HG03159 (cell line): ENCODE measurements around the gene ATP4A.
A peak's percentile ranks its signal among the peaks of the same experiment; 100 is the strongest.

Experiments used
- ATAC-seq: cut with Tn5 transposase; IDR thresholded peaks from one replicate; pipeline ENCODE4 v1.9.1; 2021; ENCODE audit warnings: mild to moderate bottlenecking, moderate library complexity; ENCODE audit not compliant: unreplicated experiment

Gene ATP4A

DNA sequence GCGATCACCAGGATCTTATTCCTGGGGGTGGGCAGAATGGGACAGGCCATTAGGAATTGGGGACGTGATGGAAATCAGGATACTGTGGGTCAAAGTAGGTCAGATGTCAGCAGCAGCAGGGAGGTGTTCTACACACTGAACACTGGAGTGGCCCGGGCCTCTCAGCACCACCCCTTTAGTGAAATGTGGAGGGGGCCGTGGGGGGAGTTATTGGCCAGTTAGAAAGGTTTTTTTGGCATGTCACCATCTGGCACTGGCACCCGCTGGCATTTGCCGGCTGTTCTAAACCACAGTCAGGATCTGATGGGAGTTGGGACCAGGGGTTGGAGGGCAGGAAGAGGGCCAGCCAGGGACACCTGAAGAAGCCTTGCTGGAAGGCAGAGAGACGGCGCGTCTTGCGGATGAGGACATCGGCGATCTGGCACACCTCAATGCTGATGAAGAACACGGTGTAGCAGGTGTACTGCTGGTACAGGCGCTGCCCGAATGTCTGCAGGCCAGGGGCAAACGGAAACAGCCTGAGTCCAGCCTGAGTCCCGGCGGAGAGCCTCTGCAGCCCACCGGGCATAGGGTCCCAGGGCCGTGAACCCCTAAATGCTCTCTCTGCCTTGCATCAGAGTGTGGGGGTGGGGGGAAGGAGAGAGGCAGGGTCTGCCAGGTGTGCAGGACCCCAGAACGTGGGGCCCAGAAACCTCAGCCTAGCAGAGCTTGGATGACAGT is 12.2 kb downstream of the ATP4A start:
- no peak for ATAC-seq

DNA sequence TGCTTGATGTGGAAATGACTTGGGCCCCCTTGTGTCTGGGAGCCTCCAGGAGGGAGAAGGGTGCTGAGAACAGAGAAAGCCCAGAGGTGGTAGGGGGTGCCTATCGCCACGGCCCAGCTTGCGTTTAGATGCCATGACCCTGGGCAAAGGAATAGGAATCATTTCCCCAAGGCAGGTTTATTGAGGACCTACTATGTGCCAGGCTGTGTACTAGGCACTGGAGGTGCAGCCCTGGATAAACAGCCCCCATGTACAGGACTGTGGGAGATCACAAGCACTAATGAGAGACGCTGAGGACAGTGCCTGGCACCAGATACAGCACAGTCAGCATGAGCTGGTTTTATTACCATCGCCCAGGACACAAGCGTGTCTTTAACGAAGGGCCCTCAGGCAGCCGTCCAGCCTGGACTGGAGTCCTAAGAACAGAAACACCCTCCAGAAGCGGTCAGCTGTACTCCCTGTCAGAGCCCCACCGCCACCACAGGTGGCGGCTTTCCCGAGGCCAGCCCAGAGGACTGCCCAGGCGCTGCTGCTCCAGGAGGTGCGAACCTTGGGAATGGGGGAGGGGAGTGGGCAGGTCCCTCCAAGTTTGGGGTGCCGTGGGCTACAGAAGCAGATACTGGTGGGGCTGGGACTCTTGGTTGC is 13.5 kb downstream of the ATP4A start:
- ATAC-seq: no peak

DNA sequence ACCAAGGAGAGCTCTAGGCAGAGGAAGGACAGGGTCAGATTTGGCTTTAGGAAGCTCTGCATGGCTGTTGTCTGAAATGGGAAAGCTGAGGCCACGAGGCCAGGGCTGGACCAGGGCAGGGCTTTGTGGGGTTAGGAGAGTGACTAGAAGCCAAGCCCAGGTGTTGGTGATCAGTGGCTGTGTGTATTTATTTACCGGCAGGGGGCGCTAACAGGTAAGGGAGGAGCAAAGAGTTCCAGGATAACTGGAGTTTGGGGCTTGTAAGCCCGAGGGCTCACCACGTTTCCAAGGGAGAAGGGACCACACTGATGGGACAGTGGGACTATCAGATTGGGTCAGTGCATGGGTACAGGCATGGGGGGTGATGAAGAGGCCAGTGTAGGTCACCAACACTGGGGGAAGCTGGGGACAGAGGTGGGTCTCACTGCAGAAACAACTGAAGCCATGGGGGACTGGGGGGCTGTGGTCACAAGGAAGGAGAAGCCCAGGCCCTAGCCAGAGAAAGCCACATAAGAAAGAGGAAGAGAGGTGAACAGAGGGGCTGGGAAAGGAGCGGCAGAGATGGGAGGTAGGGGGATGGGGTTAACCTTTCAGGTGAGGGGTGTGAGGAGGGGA is 14.2 kb downstream of the ATP4A start:
- ATAC-seq: no peak

DNA sequence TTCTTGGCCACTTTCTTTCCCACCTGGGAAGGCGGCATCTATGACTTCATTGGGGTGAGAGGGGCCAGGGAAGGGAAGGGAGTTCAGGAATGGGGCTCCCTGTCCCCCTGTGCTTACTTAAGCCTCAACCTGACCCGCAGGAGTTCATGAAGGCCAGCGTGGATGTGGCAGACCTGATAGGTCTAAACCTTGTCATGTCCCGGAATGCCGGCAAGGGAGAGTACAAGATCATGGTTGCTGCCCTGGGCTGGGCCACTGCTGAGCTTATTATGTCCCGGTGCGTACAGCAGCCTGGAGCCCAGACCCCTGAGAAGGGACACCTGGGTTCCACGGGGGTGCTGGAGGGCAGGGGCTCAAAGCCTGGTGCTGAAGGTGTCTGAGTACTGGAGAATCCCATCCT is 16.9 kb downstream of the ATP4A start:
- ATAC-seq: no peak

DNA sequence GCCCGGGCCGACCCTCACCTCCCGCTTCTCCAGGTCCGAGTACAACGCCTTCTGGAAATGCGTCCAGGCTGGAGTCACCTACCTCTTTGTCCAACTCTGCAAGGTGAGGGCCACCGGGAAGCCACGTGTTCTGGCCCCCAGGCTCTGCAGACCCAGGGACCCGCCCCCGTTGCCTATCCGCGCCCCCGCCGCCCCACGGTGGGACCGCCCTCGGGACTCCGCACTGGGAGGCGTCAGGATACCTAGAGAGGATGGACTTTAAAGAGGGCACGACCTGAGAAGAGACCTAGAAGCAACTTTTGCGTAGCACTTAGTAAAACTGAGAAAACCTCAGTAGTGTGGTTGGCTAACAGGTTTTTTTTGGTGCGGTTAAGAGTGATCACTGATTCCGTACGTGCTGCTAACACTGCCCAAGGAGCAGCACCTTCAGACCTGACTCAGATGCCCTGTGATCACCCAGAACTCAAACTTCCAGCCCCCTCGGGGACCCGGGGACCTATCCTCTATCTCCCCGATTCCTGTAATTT is 17.5 kb downstream of the ATP4A start:
- ATAC-seq: peak; percentile 36

DNA sequence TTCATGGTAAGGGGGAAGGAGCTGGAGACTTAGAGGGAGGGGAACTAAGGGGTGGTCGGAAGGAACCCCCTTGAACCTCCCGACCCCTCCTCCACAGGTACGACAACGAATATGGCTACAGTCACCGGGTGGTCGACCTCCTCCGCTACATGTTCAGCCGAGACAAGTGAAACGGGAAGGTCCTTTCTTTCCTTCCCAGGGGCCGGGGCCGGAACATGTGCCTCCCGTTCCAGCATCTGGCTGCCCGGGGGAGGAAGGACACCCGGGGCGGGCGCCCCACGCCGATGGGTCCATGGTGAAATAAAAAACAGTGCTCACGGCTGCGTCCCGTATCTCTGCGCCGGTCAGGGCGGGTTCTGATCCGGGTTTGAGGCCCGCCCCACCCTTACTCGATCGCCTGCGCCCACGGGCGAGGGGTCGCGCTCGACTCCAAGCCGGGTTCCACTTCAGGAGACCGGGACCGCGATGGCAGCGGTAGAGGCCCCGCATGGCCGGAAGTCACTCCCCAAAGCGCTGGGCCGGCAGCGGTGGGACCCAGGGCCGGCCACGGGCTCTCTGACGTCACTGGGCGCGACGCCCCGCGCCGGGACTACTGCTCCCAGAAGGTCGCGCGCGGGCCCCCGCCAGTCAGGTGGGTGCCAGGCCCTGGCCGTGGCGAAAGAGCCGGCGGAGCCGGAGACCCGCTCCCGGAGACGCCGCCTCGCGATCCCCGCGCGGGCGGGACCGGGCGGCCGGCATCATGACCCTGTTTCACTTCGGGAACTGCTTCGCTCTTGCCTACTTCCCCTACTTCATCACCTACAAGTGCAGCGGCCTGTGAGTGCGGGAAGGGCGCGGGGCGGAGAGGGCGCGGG is 18.2 kb downstream of the ATP4A start, which contains the start of gene TMEM147:
TMEM147 (plus strand) TSS at position 626 of the 854 bp plus-strand sequence; CDS start at position 740, 114 bp downstream.
- peak; percentile 81 for ATAC-seq

DNA sequence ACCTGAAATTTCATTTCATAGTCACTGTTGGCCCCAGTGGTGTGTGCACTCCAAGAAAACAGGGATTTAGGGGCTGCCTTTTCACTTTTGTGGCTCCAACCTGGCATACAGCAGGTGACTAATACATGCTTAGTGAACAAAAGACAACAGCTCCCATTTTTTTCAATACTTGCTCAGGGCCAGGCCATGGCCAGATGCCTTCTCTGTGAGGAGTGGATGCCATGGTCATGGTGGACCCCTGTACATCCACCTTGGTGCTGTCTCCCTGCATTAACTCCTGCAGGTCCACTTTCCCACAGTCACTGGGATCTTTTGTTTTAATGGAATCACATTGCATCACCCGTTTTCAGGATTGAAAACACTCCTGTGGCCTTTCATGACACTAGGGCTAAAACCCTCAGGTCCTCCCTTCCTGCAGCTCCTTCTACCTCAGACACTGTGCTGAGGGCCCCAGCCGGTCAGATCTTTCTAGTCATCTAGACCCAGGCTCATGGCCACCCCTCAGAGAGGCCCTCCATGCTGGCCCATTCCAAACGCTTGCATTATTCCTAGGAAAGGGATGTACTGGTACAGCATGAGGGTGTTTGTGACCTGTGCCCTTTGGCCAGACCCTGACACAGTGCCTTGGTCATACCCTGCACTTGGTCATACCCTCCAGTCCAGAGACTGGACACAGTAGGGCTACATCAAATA is 19.2 kb downstream of the ATP4A start:
- no peak for ATAC-seq

DNA sequence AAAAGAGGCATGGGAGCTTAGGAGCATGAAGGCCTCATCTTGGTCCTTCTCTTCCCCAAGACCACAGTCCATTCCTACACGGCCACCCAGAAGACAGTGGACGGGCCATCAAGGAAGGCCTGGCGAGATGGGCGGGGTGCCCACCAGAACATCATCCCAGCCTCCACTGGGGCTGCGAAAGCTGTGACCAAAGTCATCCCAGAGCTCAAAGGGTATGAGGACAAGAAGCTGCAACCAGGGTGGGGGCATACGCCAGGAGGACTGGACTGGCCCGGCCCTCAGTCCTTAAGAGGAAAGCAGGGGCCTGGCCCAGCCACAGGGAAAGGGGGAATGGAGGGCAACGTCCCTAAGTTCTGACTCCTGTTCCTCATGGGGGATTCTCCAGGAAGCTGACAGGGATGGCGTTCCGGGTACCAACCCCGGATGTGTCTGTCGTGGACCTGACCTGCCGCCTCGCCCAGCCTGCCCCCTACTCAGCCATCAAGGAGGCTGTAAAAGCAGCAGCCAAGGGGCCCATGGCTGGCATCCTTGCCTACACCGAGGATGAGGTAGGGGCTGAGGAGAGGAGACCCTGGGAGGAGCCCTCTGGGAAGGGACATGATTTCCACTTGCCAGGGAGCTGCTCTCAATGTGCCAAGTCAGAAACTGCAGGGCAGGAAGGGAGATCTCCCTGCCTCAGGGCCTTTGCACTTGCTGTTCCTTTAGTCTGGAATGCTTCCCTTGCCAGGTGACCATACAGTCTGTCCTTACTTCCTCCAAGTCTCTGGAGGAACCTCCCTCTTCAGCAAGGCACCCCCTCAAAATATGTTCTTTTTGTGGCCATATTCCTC is 20.0 kb downstream of the ATP4A start:
- ATAC-seq: no peak

DNA sequence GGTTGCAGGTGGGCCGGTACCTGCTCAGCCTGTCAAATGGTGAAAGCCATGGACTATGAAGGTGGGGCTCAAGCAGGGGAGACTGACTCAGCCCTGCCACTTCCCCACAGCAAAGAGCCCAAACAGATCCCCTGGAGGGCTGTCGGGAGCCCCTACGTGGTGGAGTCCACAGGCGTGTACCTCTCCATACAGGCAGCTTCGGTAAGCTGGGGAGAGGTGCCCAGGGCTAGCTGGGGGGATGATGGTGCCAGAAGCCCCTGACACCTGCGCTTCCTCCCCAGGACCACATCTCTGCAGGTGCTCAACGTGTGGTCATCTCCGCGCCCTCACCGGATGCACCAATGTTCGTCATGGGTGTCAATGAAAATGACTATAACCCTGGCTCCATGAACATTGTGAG is 21.2 kb downstream of the ATP4A start:
- no peak for ATAC-seq

DNA sequence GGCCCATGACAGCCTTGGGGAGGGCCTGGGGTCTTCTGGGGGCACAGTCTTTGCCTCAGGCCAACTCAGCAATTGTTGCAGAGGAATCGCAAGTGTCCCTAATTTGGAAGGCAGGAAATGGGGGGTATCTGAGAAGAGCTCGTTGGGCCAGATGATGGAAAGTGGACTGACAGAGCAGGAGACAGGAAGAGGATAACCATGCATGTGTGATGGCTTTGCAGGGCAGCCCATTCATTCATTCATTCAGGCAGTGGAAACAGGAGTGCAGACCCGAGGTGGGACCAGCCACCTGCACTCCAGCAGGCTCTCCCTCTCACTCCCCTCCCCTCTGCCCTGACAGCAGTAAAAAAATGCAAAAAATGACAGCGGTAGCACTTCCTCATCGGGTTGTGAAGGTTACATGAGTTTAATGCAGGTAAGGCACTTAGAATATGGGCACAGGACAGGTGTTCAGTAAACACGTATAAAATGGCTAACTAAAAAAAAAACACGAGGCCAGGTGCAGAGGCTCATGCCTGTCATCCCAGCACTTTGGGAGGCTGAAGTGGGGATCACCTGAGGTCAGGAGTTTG is 23.0 kb downstream of the ATP4A start:
- ATAC-seq: no peak

DNA sequence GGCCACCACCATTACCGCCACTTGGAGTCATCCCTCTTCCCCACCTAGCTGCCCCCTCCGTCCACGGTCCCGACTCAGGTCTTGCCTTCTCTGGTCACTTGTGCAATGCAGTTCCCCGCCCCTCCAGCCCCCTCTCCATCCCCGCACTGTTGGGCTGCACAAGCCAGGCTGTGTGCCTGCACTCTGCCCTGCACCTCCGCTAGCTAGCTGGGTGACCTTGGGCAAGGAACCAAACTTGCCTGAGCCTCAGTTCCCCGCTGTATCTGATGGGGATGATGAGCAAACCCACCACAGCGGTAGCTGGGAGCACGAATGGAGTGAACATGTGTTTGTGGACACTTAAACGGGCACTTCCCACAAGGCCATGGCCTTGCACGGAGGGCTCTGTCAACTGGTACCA is 23.6 kb downstream of the ATP4A start:
- no peak for ATAC-seq

DNA sequence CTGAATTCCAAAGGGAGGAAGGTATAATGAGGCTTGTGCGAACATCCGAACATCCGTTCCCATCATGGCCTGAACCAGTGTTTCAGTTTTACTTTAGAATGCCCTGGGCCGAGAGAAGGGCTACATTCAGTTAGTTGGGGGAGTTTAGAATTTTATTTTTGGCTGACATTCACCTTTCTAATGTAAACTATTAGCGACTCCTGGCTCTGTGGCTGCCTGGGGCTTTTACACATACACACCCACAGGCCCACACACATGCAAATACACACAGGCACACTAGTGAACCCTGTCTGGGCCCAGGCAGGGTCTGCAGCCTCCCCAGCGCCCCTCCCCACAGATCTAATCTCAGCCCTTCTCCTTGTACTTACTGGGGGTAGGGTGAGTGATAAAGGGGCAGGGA is 24.1 kb downstream of the ATP4A start:
- no peak for ATAC-seq

DNA sequence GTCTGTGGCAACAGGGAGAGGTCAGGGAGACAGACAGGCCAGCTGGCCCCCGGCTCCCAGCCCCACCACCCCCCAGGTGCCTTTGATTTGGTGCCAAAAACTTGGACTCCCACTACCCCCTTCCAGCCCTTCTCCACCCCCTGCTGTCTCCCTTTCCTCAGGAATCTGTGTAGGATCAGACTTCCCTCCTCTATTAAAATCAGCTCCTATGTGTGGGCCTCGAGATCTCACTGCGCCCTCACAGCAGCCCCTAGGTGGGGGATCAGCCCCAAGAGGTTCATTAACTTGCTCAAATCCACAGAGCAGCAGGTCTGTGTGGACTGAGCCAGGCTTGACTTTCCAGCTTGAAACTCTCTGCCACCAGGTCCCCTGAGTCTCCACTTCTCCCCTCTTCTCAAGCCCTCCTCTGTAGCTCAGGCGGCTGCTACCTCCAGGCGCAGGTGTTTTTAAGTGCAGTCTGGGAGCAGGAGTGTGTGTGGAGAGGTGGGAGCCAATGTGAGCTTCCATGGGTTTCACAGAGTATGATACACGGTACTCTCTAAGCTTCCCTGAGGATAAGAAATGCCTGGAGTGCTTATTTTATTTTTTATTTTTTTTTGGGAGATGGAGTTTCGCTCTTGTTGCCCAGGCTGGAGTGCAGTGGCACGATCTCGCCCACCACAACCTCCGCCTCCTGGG is 28.5 kb downstream of the ATP4A start:
- no peak for ATAC-seq

DNA sequence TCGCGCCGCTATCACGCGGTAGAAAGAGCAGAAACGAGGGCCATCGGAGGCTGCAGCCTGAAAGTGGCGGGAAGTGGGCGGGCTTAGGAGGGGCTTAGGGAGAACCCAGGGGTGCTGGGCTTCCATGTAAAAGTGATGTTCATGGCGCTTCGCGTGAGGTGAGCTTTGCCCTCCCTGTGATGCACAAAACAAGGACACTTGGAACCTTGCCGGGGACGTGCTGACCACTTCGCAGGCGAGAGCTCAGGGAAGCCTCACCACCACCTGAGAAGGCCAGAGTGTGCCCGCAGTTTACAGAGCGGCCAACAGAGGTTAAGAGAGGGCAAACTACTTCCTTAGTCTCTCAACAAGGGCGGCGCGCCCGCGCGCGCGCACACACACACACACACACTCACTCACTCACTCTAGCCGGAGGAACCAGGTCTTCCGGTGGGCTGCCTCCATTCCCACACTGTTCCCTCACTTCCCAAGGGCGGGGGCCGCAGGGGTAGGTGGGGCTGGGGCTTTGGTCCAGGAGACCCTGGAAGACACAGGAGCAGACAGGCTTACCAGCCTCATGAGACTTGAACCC is 29.6 kb downstream of the ATP4A start:
- no peak for ATAC-seq

DNA sequence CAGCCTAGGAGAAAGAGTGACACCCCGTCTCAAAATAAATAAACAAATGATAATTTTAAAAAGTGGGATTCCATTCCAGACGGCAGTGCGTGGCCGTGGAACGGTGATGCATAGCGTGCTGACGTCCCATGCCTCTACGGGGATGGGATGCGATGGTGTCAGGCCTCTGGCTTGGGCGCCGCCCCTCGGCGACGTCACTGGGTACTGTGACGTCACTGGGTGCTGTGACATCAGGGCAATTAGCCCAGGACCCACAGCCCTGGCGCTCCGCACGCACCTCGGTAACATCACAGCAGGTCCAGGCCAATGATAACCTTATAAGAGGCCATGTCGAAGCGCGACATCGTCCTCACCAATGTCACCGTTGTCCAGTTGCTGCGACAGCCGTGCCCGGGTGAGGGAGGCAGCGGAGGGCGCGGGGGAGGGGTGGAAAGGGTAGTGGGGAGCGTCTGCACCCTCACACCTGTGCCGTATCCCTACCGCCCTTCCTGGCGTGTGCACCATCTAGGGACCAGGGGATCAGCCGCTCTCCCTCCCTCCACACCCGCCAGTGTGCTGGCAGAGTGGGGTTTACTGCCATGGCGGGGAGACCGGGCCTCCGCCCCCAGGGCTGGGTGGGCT is 30.1 kb downstream of the ATP4A start, which contains the start of gene GAPDHS:
GAPDHS (plus strand) TSS at position 256 of the 621 bp plus-strand sequence; CDS start at position 328, 72 bp downstream.
- no peak for ATAC-seq

DNA sequence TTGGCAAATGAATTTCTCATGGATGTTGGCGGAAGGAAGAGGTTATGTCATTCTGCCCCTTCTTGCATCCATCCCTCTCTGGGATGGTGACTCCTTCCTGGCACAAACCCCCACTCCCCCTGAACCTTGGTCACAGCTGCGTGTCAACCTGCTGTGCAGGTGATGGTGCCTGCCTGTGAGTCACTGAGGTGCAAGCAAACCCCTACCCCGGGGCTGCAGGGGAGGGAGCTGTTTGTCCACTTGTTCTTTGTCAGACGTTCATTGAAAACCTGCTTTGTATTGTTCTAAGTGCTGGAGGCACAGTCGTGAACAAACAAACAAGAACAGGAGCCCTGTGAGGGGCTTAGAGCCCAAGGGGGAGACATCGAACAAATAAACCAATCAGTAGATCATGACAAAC is 32.2 kb downstream of the ATP4A start:
- ATAC-seq: no peak
